Keratinocyte (primary cell): ENCODE measurements around the gene PSD. TPM values are rescaled to one million over a fixed set of nuclear protein-coding genes. Genes with fewer than 3 reads are reported as not detected.

ENCODE experiments used
- DNase-seq: peaks from one replicate; pipeline ENCODE4 v3.0.0-alpha.2; 2011; ENCODE audit warnings: low read depth, missing footprints, low spot score
- FAIRE-seq: peaks from 2 replicates; lab custom pipeline; 2011; peaks lifted over from hg19 to GRCh38; lab: Jason Lieb, UNC
- H2AFZ ChIP-seq: 2 replicates; pipeline ENCODE4 v1.6.0; 2012; ENCODE audit warnings: low read length, control low read depth, inconsistent platforms; ENCODE audit not compliant: control insufficient read depth
- H3K27ac ChIP-seq: 2 replicates; pipeline ENCODE4 v1.5.1; 2011; ENCODE audit warnings: low read length; ENCODE audit not compliant: control insufficient read depth, insufficient read depth
- H3K27me3 ChIP-seq: 3 replicates; pipeline ENCODE4 v1.6.0; 2011; ENCODE audit warnings: low read length; ENCODE audit not compliant: control insufficient read depth, insufficient read depth; ENCODE audit errors: extremely low read depth
- H3K36me3 ChIP-seq, 2 experiments: 2 replicates in 1 of 2; 3 replicates in 1 of 2; pipeline ENCODE4 v1.5.1; 2011; ENCODE audit warnings: low read length in 2 of 2, mild to moderate bottlenecking in 1 of 2; ENCODE audit not compliant: control insufficient read depth in 2 of 2, insufficient read depth in 2 of 2; ENCODE audit errors: extremely low read depth in 1 of 2
- H3K4me1 ChIP-seq: 3 replicates; pipeline ENCODE4 v1.5.1; 2011; ENCODE audit warnings: low read length; ENCODE audit not compliant: control insufficient read depth, insufficient read depth; ENCODE audit errors: extremely low read depth
- H3K4me2 ChIP-seq: 3 replicates; pipeline ENCODE4 v1.6.0; 2011; ENCODE audit warnings: low read depth, low read length; ENCODE audit not compliant: control insufficient read depth, insufficient read depth; ENCODE audit errors: extremely low read depth
- H3K4me3 ChIP-seq, 3 experiments: fragments of 200-600 bp in 1 of 3; sonication (generic) in 1 of 3; 2 replicates in 2 of 3; 3 replicates in 1 of 3; pipeline ENCODE4 v1.5.1; 2011 to 2016; ENCODE audit warnings: low read length in 3 of 3, mild to moderate bottlenecking in 3 of 3, control low read depth in 2 of 3, inconsistent platforms in 1 of 3, low read depth in 1 of 3, mixed read lengths in 1 of 3, mixed run types in 1 of 3, moderate library complexity in 1 of 3; ENCODE audit not compliant: control insufficient read depth in 2 of 3, insufficient read depth in 2 of 3; ENCODE audit errors: extremely low read depth in 1 of 3
- H3K79me2 ChIP-seq: 2 replicates; pipeline ENCODE4 v1.6.0; 2012; ENCODE audit warnings: low read length; ENCODE audit not compliant: control insufficient read depth, insufficient read depth
- H3K9ac ChIP-seq: 3 replicates; pipeline ENCODE4 v1.6.0; 2011; ENCODE audit warnings: low read length; ENCODE audit not compliant: control insufficient read depth, insufficient read depth; ENCODE audit errors: extremely low read depth
- H3K9me1 ChIP-seq: 3 replicates; pipeline ENCODE4 v1.6.0; 2011; ENCODE audit warnings: low read length; ENCODE audit not compliant: control insufficient read depth, insufficient read depth; ENCODE audit errors: extremely low read depth
- H3K9me3 ChIP-seq: 2 replicates; pipeline ENCODE4 v1.5.1; 2012; ENCODE audit warnings: low read depth, low read length; ENCODE audit not compliant: control insufficient read depth
- H4K20me1 ChIP-seq: 3 replicates; pipeline ENCODE4 v1.6.0; 2011; ENCODE audit warnings: low read length; ENCODE audit not compliant: control insufficient read depth, insufficient read depth; ENCODE audit errors: extremely low read depth
- EZH2 ChIP-seq: IDR thresholded peaks from one replicate; pipeline ENCODE4 v1.6.1; 2012; ENCODE audit warnings: inconsistent platforms, mild to moderate bottlenecking, low read length, moderate library complexity
- dilution Hi-C: fragments of 300-500 bp; cut with MboI; formaldehyde crosslinking; loops from one replicate; pipeline ENCODE4 v1.7.0; 2020; ENCODE audit warnings: low sequenced_read_pairs; ENCODE audit not compliant: extremely low pct_ligation_motif_present
- polyA plus RNA-seq, 5 experiments: library from polyadenylated mRNA; depleted of rRNA in 3 of 5; stranded (reverse) in 3 of 5; stranded (forward) in 1 of 5; unstranded in 1 of 5; fragments of >200 nt; gene quantifications; 1 replicate in 1 of 5; 2 replicates in 3 of 5; 3 replicates in 1 of 5; pipeline versions ENCODE4 v1.2.1 to v1.2.3, GENCODE V29; 2011 to 2012; ENCODE audit warnings: missing spikeins in 2 of 5, low read depth in 1 of 5, low replicate concordance in 1 of 5
- TF ChIP-seq, protein P1 (sequence below), 3 experiments: IDR thresholded peaks in 1 of 3; conservative IDR thresholded peaks in 1 of 3; optimal IDR thresholded peaks in 1 of 3; 2 replicates in 2 of 3; 3 replicates in 1 of 3; pipeline versions ENCODE3 to v1.5.1; 2011; ENCODE audit warnings: low read length in 3 of 3, mild to moderate bottlenecking in 3 of 3, moderate library complexity in 2 of 3, control low read depth in 1 of 3, inconsistent platforms in 1 of 3; ENCODE audit not compliant: insufficient read depth in 2 of 3; ENCODE audit errors: extremely low read depth in 1 of 3

PSD gene
- polyA plus RNA-seq, 1 donor (not counting 4 experiments of a cell fraction or from before 2014, with no cell fraction given): 0.10 TPM

DNA sequence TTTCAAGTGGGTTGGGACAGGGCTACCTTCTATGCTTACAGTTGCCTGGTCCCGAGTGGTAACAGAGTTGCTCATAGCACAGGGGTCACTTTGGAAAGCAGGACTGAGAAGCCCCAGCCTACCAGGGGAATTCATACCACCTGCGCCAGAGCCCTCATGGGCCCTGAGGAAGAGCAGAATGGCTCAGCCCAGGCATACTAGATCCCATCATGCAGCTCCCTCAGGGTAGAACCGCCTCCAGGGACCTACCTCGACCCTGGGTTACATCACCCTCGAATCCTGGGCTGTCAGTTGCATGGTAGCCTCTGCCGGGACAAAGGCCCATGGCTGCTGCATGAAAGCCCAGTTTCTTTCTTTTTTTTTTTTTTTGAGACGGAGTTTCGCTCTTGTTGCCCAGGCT lies 10.9 kb upstream of the PSD start:
- no peak overlapping the region for H3K4me2 ChIP-seq
- peaks cover 10% of the 10 kb centered on the region for H3K79me2 ChIP-seq
- no peak overlapping the region for H3K27ac ChIP-seq
- no peaks in the 10 kb centered on the region for H4K20me1 ChIP-seq
- DNase-seq (no peak), FAIRE-seq (no peak)
- H3K4me3 ChIP-seq: no peak overlapping the region
- peaks cover 6% of the 10 kb centered on the region for H3K4me1 ChIP-seq
- TF ChIP-seq EZH2: no peak
- TF ChIP-seq, protein P1, sequence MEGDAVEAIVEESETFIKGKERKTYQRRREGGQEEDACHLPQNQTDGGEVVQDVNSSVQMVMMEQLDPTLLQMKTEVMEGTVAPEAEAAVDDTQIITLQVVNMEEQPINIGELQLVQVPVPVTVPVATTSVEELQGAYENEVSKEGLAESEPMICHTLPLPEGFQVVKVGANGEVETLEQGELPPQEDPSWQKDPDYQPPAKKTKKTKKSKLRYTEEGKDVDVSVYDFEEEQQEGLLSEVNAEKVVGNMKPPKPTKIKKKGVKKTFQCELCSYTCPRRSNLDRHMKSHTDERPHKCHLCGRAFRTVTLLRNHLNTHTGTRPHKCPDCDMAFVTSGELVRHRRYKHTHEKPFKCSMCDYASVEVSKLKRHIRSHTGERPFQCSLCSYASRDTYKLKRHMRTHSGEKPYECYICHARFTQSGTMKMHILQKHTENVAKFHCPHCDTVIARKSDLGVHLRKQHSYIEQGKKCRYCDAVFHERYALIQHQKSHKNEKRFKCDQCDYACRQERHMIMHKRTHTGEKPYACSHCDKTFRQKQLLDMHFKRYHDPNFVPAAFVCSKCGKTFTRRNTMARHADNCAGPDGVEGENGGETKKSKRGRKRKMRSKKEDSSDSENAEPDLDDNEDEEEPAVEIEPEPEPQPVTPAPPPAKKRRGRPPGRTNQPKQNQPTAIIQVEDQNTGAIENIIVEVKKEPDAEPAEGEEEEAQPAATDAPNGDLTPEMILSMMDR (optimal IDR thresholded peaks at IDR 0.05 in 1 of 3, IDR thresholded peaks at IDR 0.05 in 1 of 3, conservative IDR thresholded peaks at IDR 0.05 in 1 of 3; ENCODE audit: extremely low read depth in 1 of 3, insufficient read depth in 2 of 3, low read length in 3 of 3): no peak
- H2AFZ ChIP-seq: no peak overlapping the region
- dilution Hi-C loops: no loop called here
- no peaks in the 10 kb centered on the region for H3K9me1 ChIP-seq
- H3K36me3 ChIP-seq: peaks cover 5 to 10% of the 10 kb centered on the region in 2 experiments
- no peaks in the 10 kb centered on the region for H3K9me3 ChIP-seq
- peaks cover 7% of the 10 kb centered on the region for H3K27me3 ChIP-seq
- H3K9ac ChIP-seq: no peak overlapping the region

DNA sequence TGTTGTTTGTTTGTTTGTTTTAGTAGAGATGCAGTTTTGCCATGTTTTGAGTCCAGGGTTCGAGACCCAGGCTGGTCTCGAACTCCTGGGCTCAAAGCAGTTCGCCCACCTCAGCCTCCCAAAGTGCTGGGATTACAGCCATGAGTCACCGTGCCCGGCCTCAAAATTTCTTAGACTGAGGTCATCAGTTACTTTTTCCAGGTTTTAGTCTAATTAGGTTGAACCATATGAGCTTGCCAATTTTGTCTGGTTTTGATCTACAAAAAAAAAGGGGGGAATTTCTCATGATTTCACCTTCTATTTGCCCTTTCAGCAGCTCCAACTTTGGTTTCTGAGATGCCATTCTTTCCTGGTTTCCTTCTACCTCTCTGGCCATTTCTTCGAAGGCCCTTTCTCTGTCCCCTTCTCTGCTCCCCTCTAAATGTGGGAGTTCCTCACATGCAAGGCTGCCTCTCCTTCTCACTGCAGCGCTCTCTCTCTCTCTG lies 8.3 kb upstream of the PSD start:
- Histone ChIP-seq H4K20me1 (no peaks in the 10 kb centered on the region), H3K4me1 (peaks cover 20% of the 10 kb centered on the region), H3K4me3 (no peak overlapping the region), H3K4me2 (no peak overlapping the region), H3K79me2 (peaks cover 9% of the 10 kb centered on the region), H3K27me3 (no peaks in the 10 kb centered on the region), H3K9me1 (no peaks in the 10 kb centered on the region), H3K36me3 (peaks cover 9 to 21% of the 10 kb centered on the region in 2 experiments), H3K9me3 (no peaks in the 10 kb centered on the region), H3K27ac (no peak overlapping the region), H2AFZ (no peak overlapping the region), H3K9ac (no peak overlapping the region)
- DNase-seq (no peak), FAIRE-seq (no peak)
- dilution Hi-C loops: no loop called here
- TF ChIP-seq, protein P1 (optimal IDR thresholded peaks at IDR 0.05 in 1 of 3, IDR thresholded peaks at IDR 0.05 in 1 of 3, conservative IDR thresholded peaks at IDR 0.05 in 1 of 3; ENCODE audit: extremely low read depth in 1 of 3, insufficient read depth in 2 of 3, low read length in 3 of 3): no peak
- no peak for TF ChIP-seq EZH2
